Stimulated activated memory B cell treated with anti-CD40 and anti-IgM and Interleukin-4, amounts not matched to agents 10 μg/mL and 1 μg/mL and 100 μg/mL, for 72 hours (primary cell): ENCODE data around the gene SLC66A2.
A peak's percentile ranks its signal among the peaks of the same experiment; 100 is the strongest.
"Not testable (repeated sequence)": the region's sequence is repeated elsewhere in the genome, so short reads cannot be mapped to it uniquely, and the experiment has no call there.

Experiments used
- ATAC-seq: fragments of 150-1000 bp; cut with Tn5 transposase; 2 replicates; pipeline ENCODE4 v1.10.0; 2021
- H3K27ac Mint-ChIP-seq: one replicate; pipeline ENCODE4 v1.8.0; 2022; ENCODE audit warnings: mild to moderate bottlenecking, mixed read lengths
- H3K27me3 Mint-ChIP-seq: one replicate; pipeline ENCODE4 v1.8.0; 2022; ENCODE audit warnings: mixed read lengths
- H3K36me3 Mint-ChIP-seq: one replicate; pipeline ENCODE4 v1.8.0; 2022; ENCODE audit warnings: mixed read lengths
- H3K4me1 Mint-ChIP-seq: one replicate; pipeline ENCODE4 v1.8.0; 2022; ENCODE audit warnings: mixed read lengths
- H3K4me3 Mint-ChIP-seq: one replicate; pipeline ENCODE4 v1.8.0; 2022; ENCODE audit warnings: mild to moderate bottlenecking, moderate library complexity, mixed read lengths
- H3K9me3 Mint-ChIP-seq: one replicate; pipeline ENCODE4 v1.8.0; 2022; ENCODE audit warnings: mixed read lengths

The SLC66A2 gene

GRCh38 chr18:79872527-79873444 lies 78.7 kb downstream of the SLC66A2 start:
- Mint-ChIP-seq H3K4me1 (no peaks in the 10 kb centered on the region), H3K4me3 (no peak overlapping the region), H3K36me3 (no peaks in the 10 kb centered on the region), H3K27me3 (peaks cover 18% of the 10 kb centered on the region), H3K9me3 (no peaks in the 10 kb centered on the region), H3K27ac (no peak overlapping the region)
- no peak for ATAC-seq

- no peaks in the 10 kb centered on the region for H3K36me3 Mint-ChIP-seq
- H3K9me3 Mint-ChIP-seq = no peaks in the 10 kb centered on the region
- no peak overlapping the region for H3K27ac Mint-ChIP-seq
- H3K4me1 Mint-ChIP-seq = no peaks in the 10 kb centered on the region
- no peak overlapping the region for H3K4me3 Mint-ChIP-seq
- peaks cover 18% of the 10 kb centered on the region for H3K27me3 Mint-ChIP-seq
- ATAC-seq = no peak
These were observed 79.9 kb downstream of the SLC66A2 start for GRCh38 chr18:79871481-79872091.

GRCh38 chr18:79871026-79871390 lies 80.4 kb downstream of the SLC66A2 start:
- ATAC-seq = no peak
- H3K27me3 Mint-ChIP-seq = peaks cover 18% of the 10 kb centered on the region
- H3K36me3 Mint-ChIP-seq = no peaks in the 10 kb centered on the region
- no peaks in the 10 kb centered on the region for H3K4me1 Mint-ChIP-seq
- H3K9me3 Mint-ChIP-seq = no peaks in the 10 kb centered on the region
- no peak overlapping the region for H3K27ac Mint-ChIP-seq
- no peak overlapping the region for H3K4me3 Mint-ChIP-seq

GRCh38 chr18:79870301-79871025 lies 81.0 kb downstream of the SLC66A2 start:
- H3K4me3 Mint-ChIP-seq = no peak overlapping the region
- H3K4me1 Mint-ChIP-seq = no peaks in the 10 kb centered on the region
- ATAC-seq = no peak
- H3K27ac Mint-ChIP-seq = no peak overlapping the region
- peaks cover 18% of the 10 kb centered on the region for H3K27me3 Mint-ChIP-seq
- H3K36me3 Mint-ChIP-seq = no peaks in the 10 kb centered on the region
- no peaks in the 10 kb centered on the region for H3K9me3 Mint-ChIP-seq

GRCh38 chr18:79869591-79870300 lies 81.7 kb downstream of the SLC66A2 start:
- no peak for ATAC-seq
- Mint-ChIP-seq H3K4me1 (no peaks in the 10 kb centered on the region), H3K4me3 (no peak overlapping the region), H3K36me3 (no peaks in the 10 kb centered on the region), H3K27ac (no peak overlapping the region), H3K27me3 (peaks cover 18% of the 10 kb centered on the region), H3K9me3 (no peaks in the 10 kb centered on the region)

GRCh38 chr18:79868811-79869541 lies 82.5 kb downstream of the SLC66A2 start:
- H3K4me3 Mint-ChIP-seq = no peak overlapping the region
- no peak overlapping the region for H3K27ac Mint-ChIP-seq
- no peaks in the 10 kb centered on the region for H3K9me3 Mint-ChIP-seq
- no peaks in the 10 kb centered on the region for H3K36me3 Mint-ChIP-seq
- no peaks in the 10 kb centered on the region for H3K4me1 Mint-ChIP-seq
- no peak for ATAC-seq
- H3K27me3 Mint-ChIP-seq = peaks cover 17% of the 10 kb centered on the region

- no peak for ATAC-seq
- H3K36me3 Mint-ChIP-seq = no peaks in the 10 kb centered on the region
- no peak overlapping the region for H3K4me3 Mint-ChIP-seq
- no peak overlapping the region for H3K27ac Mint-ChIP-seq
- peaks cover 10% of the 10 kb centered on the region for H3K27me3 Mint-ChIP-seq
- H3K4me1 Mint-ChIP-seq = no peaks in the 10 kb centered on the region
- no peaks in the 10 kb centered on the region for H3K9me3 Mint-ChIP-seq
These were observed 83.2 kb downstream of the SLC66A2 start for GRCh38 chr18:79868168-79868784.

- no peak overlapping the region for H3K27ac Mint-ChIP-seq
- peaks cover 6% of the 10 kb centered on the region for H3K27me3 Mint-ChIP-seq
- no peak overlapping the region for H3K4me3 Mint-ChIP-seq
- no peaks in the 10 kb centered on the region for H3K4me1 Mint-ChIP-seq
- H3K36me3 Mint-ChIP-seq = no peaks in the 10 kb centered on the region
- no peak for ATAC-seq
- H3K9me3 Mint-ChIP-seq = no peaks in the 10 kb centered on the region
These were observed 83.8 kb downstream of the SLC66A2 start for GRCh38 chr18:79867666-79868065.

- Mint-ChIP-seq H3K9me3 (no peaks in the 10 kb centered on the region), H3K36me3 (no peaks in the 10 kb centered on the region), H3K4me1 (no peaks in the 10 kb centered on the region), H3K4me3 (no peak overlapping the region), H3K27ac (no peak overlapping the region), H3K27me3 (no peaks in the 10 kb centered on the region)
- no peak for ATAC-seq
These were observed 84.4 kb downstream of the SLC66A2 start for GRCh38 chr18:79866889-79867574.

- not testable (repeated sequence) for H3K27me3 Mint-ChIP-seq, ATAC-seq, H3K4me1 Mint-ChIP-seq, H3K9me3 Mint-ChIP-seq, H3K4me3 Mint-ChIP-seq, H3K36me3 Mint-ChIP-seq, H3K27ac Mint-ChIP-seq
These were observed 85.5 kb downstream of the SLC66A2 start for GRCh38 chr18:79865951-79866350.

- not testable (repeated sequence) for H3K27me3 Mint-ChIP-seq, H3K36me3 Mint-ChIP-seq, ATAC-seq, H3K27ac Mint-ChIP-seq, H3K4me3 Mint-ChIP-seq, H3K4me1 Mint-ChIP-seq
- peaks cover 14% of the 10 kb centered on the region for H3K9me3 Mint-ChIP-seq
These were observed 86.5 kb downstream of the SLC66A2 start for GRCh38 chr18:79864955-79865354.

GRCh38 chr18:79864006-79864725 lies 87.3 kb downstream of the SLC66A2 start:
- no peak overlapping the region for H3K4me3 Mint-ChIP-seq
- H3K27me3 Mint-ChIP-seq = peaks cover 1% of the 10 kb centered on the region
- no peak overlapping the region for H3K27ac Mint-ChIP-seq
- H3K36me3 Mint-ChIP-seq = no peaks in the 10 kb centered on the region
- ATAC-seq = peak; percentile 67
- H3K9me3 Mint-ChIP-seq = peaks cover 14% of the 10 kb centered on the region
- H3K4me1 Mint-ChIP-seq = no peaks in the 10 kb centered on the region
